ENCODE results near the gene RHO. TPM values are rescaled to one million over a fixed set of nuclear protein-coding genes. Genes with fewer than 3 reads are reported as not detected.

Gene RHO
- total RNA-seq, 1 experiment from 2014 or later = not detected

DNA sequence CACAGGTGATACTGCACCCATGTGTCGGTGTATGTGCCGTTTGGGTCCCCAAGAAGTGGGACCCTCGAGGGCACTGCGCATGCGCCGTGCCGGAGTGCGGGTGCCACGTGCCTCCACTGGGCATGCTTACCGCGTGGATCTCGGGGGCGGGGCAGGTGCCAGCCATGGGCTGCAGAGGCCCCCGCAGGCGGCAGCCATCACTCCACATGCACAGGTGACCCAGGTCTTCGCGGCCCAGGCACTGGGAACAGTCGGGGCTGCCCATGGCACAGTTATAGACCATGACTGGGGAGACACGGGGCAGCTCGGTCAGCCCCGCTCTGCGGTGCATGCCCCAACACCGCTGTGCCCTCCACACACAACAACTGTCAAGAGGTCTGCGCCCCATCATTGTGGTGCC lies 45.8 kb downstream of the RHO start:
- BruUV-seq (replicated peaks) = no TSS peak
- H3K4me2 ChIP-seq (ENCODE audit: low read length) = no peak overlapping the region
- POLR2A ChIA-PET = no interaction called here
- H3K4me3 ChIP-seq (replicated peaks in 1 of 2; ENCODE audit: low read depth in 1 of 2, low read length in 2 of 2) = no peak overlapping the region
- intact Hi-C loops (cut with micrococcal nuclease) = no loop called here
- no peaks in the 10 kb centered on the region for H4K20me1 ChIP-seq (ENCODE audit: insufficient read depth)
- H3K27me3 ChIP-seq (ENCODE audit: insufficient read depth, low read length) = no peaks in the 10 kb centered on the region
- no peak overlapping the region for H3K27ac ChIP-seq (ENCODE audit: low read depth, low read length)
- RAD21 ChIA-PET (ENCODE audit: low non-redundant PET in 1 of 2, low total read pairs in 2 of 2, uncharacterized antibody in 2 of 2, unreplicated experiment in 2 of 2) = no interaction called here
- ATAC-seq (no peak), DNase-seq (ENCODE audit: low read depth, low spot score) (no peak)
- H2AFZ ChIP-seq (ENCODE audit: low read depth, low read length, poor library complexity, severe bottlenecking) = no peak overlapping the region
- CTCF ChIA-PET = no interaction called here
- H3K9ac ChIP-seq (ENCODE audit: low read length) = no peak overlapping the region
- no peaks in the 10 kb centered on the region for H3K9me2 ChIP-seq (ENCODE audit: insufficient read depth)
- TF ChIP-seq ZNF274 (IDR thresholded peaks at IDR 0.05; ENCODE audit: low read depth, low read length) (no peak), FOSL1 (IDR thresholded peaks at IDR 0.05; ENCODE audit: low read depth) (no peak), CBX3 (IDR thresholded peaks at IDR 0.05; ENCODE audit: low read depth) (no peak), EZH2 (IDR thresholded peaks at IDR 0.05) (no peak), ZFX (IDR thresholded peaks at IDR 0.05) (no peak), SIN3A (IDR thresholded peaks at IDR 0.05; ENCODE audit: low read depth) (no peak), CEBPB (IDR thresholded peaks at IDR 0.05; ENCODE audit: low read depth) (no peak), POLR2AphosphoS5 (IDR thresholded peaks at IDR 0.05; ENCODE audit: low read depth, low read length) (no peak), CTCF (IDR thresholded peaks at IDR 0.05 in 2 of 3, conservative IDR thresholded peaks at IDR 0.05 in 1 of 3; ENCODE audit: borderline replicate concordance in 1 of 3, insufficient read depth in 1 of 3, low read depth in 2 of 3, low read length in 2 of 3) (no peak), EZH2phosphoT487 (IDR thresholded peaks at IDR 0.05; ENCODE audit: borderline replicate concordance) (no peak), YY1 (IDR thresholded peaks at IDR 0.05; ENCODE audit: extremely low read depth, insufficient replicate concordance, low read depth, low read length) (no peak)
- TF ChIP-seq, protein P1, sequence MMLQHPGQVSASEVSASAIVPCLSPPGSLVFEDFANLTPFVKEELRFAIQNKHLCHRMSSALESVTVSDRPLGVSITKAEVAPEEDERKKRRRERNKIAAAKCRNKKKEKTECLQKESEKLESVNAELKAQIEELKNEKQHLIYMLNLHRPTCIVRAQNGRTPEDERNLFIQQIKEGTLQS (IDR thresholded peaks at IDR 0.05) = no peak
- H3K4me1 ChIP-seq (ENCODE audit: control insufficient read depth in 1 of 2, insufficient read depth in 2 of 2, low read length in 2 of 2) = no peaks in the 10 kb centered on the region
- H3K79me2 ChIP-seq (ENCODE audit: insufficient read depth, low read length) = no peaks in the 10 kb centered on the region
- no peaks in the 10 kb centered on the region; a peak in 1 of 4 replicates for H3K36me3 ChIP-seq (ENCODE audit: control insufficient read depth in 1 of 2, insufficient read depth in 2 of 2, low read length in 2 of 2)
- H3K9me3 ChIP-seq (ENCODE audit: control insufficient read depth in 1 of 2, insufficient read depth in 1 of 2, low read depth in 1 of 2, low read length in 2 of 2) = no peaks in the 10 kb centered on the region

All from HCT116 (cell line).